H9 (cell line): ENCODE data around the gene KRT74. TPM values are rescaled to one million over a fixed set of nuclear protein-coding genes. Genes with fewer than 3 reads are reported as not detected.

Source experiments
- DNase-seq: peaks from one replicate; pipeline ENCODE4 v3.0.0-alpha.2; 2017
- H2AFZ ChIP-seq: one replicate; pipeline ENCODE4 v1.6.1; 2013; ENCODE audit warnings: mild to moderate bottlenecking, low read length, control low read depth, moderate library complexity
- H2AK5ac ChIP-seq: 2 replicates; pipeline ENCODE4 v1.6.1; 2013; ENCODE audit warnings: low read length, control low read depth, mixed read lengths; ENCODE audit not compliant: insufficient read length
- H2BK120ac ChIP-seq: one replicate; pipeline ENCODE4 v1.6.1; 2013; ENCODE audit warnings: low read depth, mild to moderate bottlenecking, low read length, control low read depth, inconsistent platforms; ENCODE audit not compliant: poor library complexity, severe bottlenecking
- H2BK12ac ChIP-seq: 2 replicates; pipeline ENCODE4 v1.6.1; 2013; ENCODE audit warnings: low read length, control low read depth, mixed read lengths, low read depth; ENCODE audit not compliant: insufficient read length
- H2BK15ac ChIP-seq: 2 replicates; pipeline ENCODE4 v1.6.1; 2013; ENCODE audit warnings: low read depth, low read length, control low read depth
- H2BK20ac ChIP-seq: one replicate; pipeline ENCODE4 v1.6.1; 2013; ENCODE audit warnings: low read depth, mild to moderate bottlenecking, low read length, control low read depth, inconsistent platforms; ENCODE audit not compliant: poor library complexity, severe bottlenecking
- H2BK5ac ChIP-seq: 2 replicates; pipeline ENCODE4 v1.6.1; 2013; ENCODE audit warnings: low read length, control low read depth, mixed read lengths; ENCODE audit not compliant: insufficient read length
- H3K14ac ChIP-seq: 2 replicates; pipeline ENCODE4 v1.6.1; 2013; ENCODE audit warnings: low read length, control low read depth; ENCODE audit not compliant: insufficient read depth
- H3K18ac ChIP-seq: 2 replicates; pipeline ENCODE4 v1.6.1; 2013; ENCODE audit warnings: low read depth, mild to moderate bottlenecking, mixed read lengths, low read length, control low read depth; ENCODE audit not compliant: insufficient read length
- H3K23ac ChIP-seq: 2 replicates; pipeline ENCODE4 v1.6.1; 2013; ENCODE audit warnings: low read length, control low read depth, mixed read lengths, low read depth; ENCODE audit not compliant: insufficient read length
- H3K23me2 ChIP-seq: 2 replicates; pipeline ENCODE4 v1.6.1; 2013; ENCODE audit warnings: low read depth, mild to moderate bottlenecking, mixed read lengths, low read length, control low read depth; ENCODE audit not compliant: insufficient read length, poor library complexity, severe bottlenecking
- H3K27ac ChIP-seq: 2 replicates; pipeline ENCODE4 v1.5.1; 2013; ENCODE audit warnings: low read length, control low read depth, mixed read lengths, low read depth; ENCODE audit not compliant: insufficient read length
- H3K27me3 ChIP-seq: 2 replicates; pipeline ENCODE4 v1.6.1; 2013; ENCODE audit warnings: low read length, control low read depth, inconsistent platforms; ENCODE audit not compliant: insufficient read depth
- H3K4ac ChIP-seq: 2 replicates; pipeline ENCODE4 v1.6.1; 2013; ENCODE audit warnings: low read depth, mild to moderate bottlenecking, control low read depth, inconsistent platforms, low read length, moderate library complexity
- H3K4me1 ChIP-seq: 2 replicates; pipeline ENCODE4 v1.6.1; 2013; ENCODE audit warnings: low read length, control low read depth, inconsistent platforms; ENCODE audit not compliant: insufficient read depth
- H3K4me2 ChIP-seq: 2 replicates; pipeline ENCODE4 v1.6.1; 2013; ENCODE audit warnings: low read length, control low read depth, mixed read lengths; ENCODE audit not compliant: insufficient read length, insufficient read depth
- H3K56ac ChIP-seq: 2 replicates; pipeline ENCODE4 v1.6.1; 2013; ENCODE audit warnings: low read depth, mild to moderate bottlenecking, mixed read lengths, low read length, control low read depth; ENCODE audit not compliant: insufficient read length
- H3K79me1 ChIP-seq: 2 replicates; pipeline ENCODE4 v1.6.1; 2013; ENCODE audit warnings: low read depth, mild to moderate bottlenecking, moderate library complexity, low read length, control low read depth, inconsistent platforms; ENCODE audit not compliant: insufficient read depth, poor library complexity, severe bottlenecking
- H3K79me2 ChIP-seq: 2 replicates; pipeline ENCODE4 v1.6.1; 2013; ENCODE audit warnings: low read length, control low read depth, inconsistent platforms; ENCODE audit not compliant: insufficient read depth
- H3K9ac ChIP-seq: 2 replicates; pipeline ENCODE4 v1.6.1; 2013; ENCODE audit warnings: low read length, control low read depth, mixed read lengths; ENCODE audit not compliant: insufficient read length; ENCODE audit errors: extremely low read depth
- H3K9me3 ChIP-seq: one replicate; pipeline ENCODE4 v1.6.1; 2013; ENCODE audit warnings: low read depth, low read length, inconsistent platforms; ENCODE audit not compliant: control insufficient read depth
- H3T11ph ChIP-seq: one replicate; pipeline ENCODE4 v1.6.1; 2013; ENCODE audit warnings: mild to moderate bottlenecking, low read length, control low read depth, inconsistent platforms
- H4K20me1 ChIP-seq: one replicate; pipeline ENCODE4 v1.6.1; 2013; ENCODE audit not compliant: control insufficient read depth, insufficient read length, insufficient read depth
- H4K5ac ChIP-seq: 2 replicates; pipeline ENCODE4 v1.6.1; 2013; ENCODE audit warnings: low read depth, mild to moderate bottlenecking, mixed read lengths, low read length, control low read depth; ENCODE audit not compliant: insufficient read length
- H4K8ac ChIP-seq: replicated peaks from 2 replicates; pipeline ENCODE4 v1.6.1; 2013; ENCODE audit warnings: low read length, control low read depth, mixed read lengths, low read depth; ENCODE audit not compliant: insufficient read length
- H4K91ac ChIP-seq: 2 replicates; pipeline ENCODE4 v1.6.1; 2013; ENCODE audit warnings: low read depth, mild to moderate bottlenecking, moderate library complexity, mixed read lengths, low read length, control low read depth; ENCODE audit not compliant: insufficient read length
- H3K27ac Mint-ChIP-seq, 3 experiments: 2 replicates in 2 of 3; 3 replicates in 1 of 3; pipeline ENCODE4 v1.8.0; 2020 to 2021; ENCODE audit warnings: mixed read lengths in 3 of 3, mild to moderate bottlenecking in 1 of 3, moderate library complexity in 1 of 3
- H3K27me3 Mint-ChIP-seq: 2 replicates; pipeline ENCODE4 v1.8.0; 2021; ENCODE audit warnings: low read depth, mild to moderate bottlenecking, moderate library complexity, mixed read lengths
- H3K36me3 Mint-ChIP-seq, 3 experiments: 2 replicates in 2 of 3; 3 replicates in 1 of 3; pipeline ENCODE4 v1.8.0; 2020 to 2021; ENCODE audit warnings: low read depth in 3 of 3, mixed read lengths in 3 of 3; ENCODE audit not compliant: insufficient read depth in 1 of 3
- H3K4me1 Mint-ChIP-seq, 2 experiments: 2 replicates each; pipeline ENCODE4 v1.8.0; 2020; ENCODE audit warnings: mixed read lengths in 2 of 2
- H3K4me3 Mint-ChIP-seq, 2 experiments: 2 replicates in 1 of 2; 3 replicates in 1 of 2; pipeline ENCODE4 v1.8.0; 2020 to 2021; ENCODE audit warnings: mild to moderate bottlenecking in 2 of 2, mixed read lengths in 2 of 2, moderate library complexity in 1 of 2
- H3K9me3 Mint-ChIP-seq, 2 experiments: 2 replicates in 1 of 2; 3 replicates in 1 of 2; pipeline ENCODE4 v1.8.0; 2020; ENCODE audit warnings: mild to moderate bottlenecking in 2 of 2, mixed read lengths in 2 of 2, moderate library complexity in 1 of 2
- WGBS: extraction: QIAGEN DNeasy Blood & Tissue Kit; methylation state at CpG from one replicate; pipeline ENCODE4 v1.1.7; 2013; ENCODE audit warnings: missing lambda C conversion rate, low lambda C conversion rate, mixed read lengths; ENCODE audit not compliant: insufficient read length; ENCODE audit errors: extremely low coverage; 5-methylcytosine and 5-hydroxymethylcytosine counted together
- total RNA-seq: library from RNA; stranded (reverse); gene quantifications from 2 replicates; pipeline ENCODE4 v1.2.1, GENCODE V29; 2021
- TF ChIP-seq, protein P1 (sequence below): fragments of 200-600 bp; sonication (generic); conservative IDR thresholded peaks from 3 replicates; pipeline ENCODE4 v1.8.0; 2021; ENCODE audit warnings: antibody characterized with exemption, mild to moderate bottlenecking

KRT74 gene
- total RNA-seq, 1 experiment from 2014 or later, result not detected

DNA sequence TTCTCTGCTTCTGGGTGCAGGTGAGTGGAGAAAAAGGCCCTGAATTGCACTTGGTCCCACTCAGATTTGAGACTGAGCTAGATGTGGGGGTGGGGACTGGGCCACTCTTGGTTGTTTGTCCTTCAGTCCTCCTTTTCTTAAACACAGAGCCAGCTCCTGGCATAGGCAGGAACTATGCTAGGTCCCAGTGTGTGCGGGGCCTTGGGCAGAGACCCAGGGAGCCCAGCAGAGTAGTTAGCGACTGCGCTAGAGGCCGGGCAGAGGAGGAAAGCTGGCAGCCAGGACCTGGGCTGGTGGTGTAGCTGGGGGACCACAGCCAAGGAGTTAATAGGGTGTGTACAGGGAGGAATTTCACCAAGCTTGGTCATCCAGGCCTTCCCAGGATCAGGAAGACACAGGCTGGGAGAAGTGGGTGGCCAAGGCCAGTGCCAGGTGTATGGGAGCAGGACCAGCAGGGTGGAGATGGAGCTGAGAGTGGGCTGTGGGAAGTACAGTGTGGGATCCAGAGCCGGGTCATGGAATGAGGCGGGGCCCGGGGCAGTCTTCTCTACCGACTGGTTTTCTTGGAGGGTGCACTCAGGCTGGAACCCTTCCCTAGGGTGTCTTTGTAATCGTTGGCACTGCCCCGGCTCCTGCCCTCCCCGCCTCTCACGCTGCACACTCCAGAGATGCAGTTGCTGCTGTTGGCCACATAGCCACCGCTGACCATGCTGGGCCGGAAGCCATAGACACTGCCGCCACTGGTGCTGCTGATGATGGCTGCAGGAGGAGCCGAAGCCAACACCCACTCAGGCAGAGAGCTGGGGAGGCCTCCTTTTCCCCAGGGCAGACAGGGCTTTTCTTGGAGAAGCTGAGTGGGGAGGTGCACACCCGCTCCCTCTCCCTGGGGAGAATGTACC, 29.4 kb downstream of the KRT74 start:
- H2BK12ac ChIP-seq, result no peak overlapping the region
- no peak overlapping the region for H4K8ac ChIP-seq
- no peak overlapping the region for H4K91ac ChIP-seq
- no peak overlapping the region for H2BK15ac ChIP-seq
- no peak overlapping the region for H4K5ac ChIP-seq
- no peaks in the 10 kb centered on the region for H3K4me1 ChIP-seq
- H3K9me3 ChIP-seq, result no peaks in the 10 kb centered on the region
- no peak overlapping the region for H3K56ac ChIP-seq
- no CpG with 5 or more reads among the region's 17 CpGs for WGBS
- no peak overlapping the region for H2BK20ac ChIP-seq
- H2AK5ac ChIP-seq, result no peak overlapping the region
- Mint-ChIP-seq H3K27ac (no peak overlapping the region), H3K4me3 (no peak overlapping the region), H3K27me3 (peaks cover 10% of the 10 kb centered on the region), H3K4me1 (no peaks in the 10 kb centered on the region), H3K9me3 (no peaks in the 10 kb centered on the region), H3K36me3 (no peaks in the 10 kb centered on the region)
- H2BK5ac ChIP-seq, result no peak overlapping the region
- no peaks in the 10 kb centered on the region for H4K20me1 ChIP-seq
- H3K27me3 ChIP-seq, result no peaks in the 10 kb centered on the region
- H3K27ac ChIP-seq, result no peak overlapping the region
- peak; percentile 45 for DNase-seq
- H3K79me2 ChIP-seq, result no peaks in the 10 kb centered on the region
- no peak overlapping the region for H3T11ph ChIP-seq
- H3K23me2 ChIP-seq, result no peaks in the 10 kb centered on the region
- H3K23ac ChIP-seq, result no peak overlapping the region
- no peak overlapping the region for H3K4me2 ChIP-seq
- H3K4ac ChIP-seq, result no peak overlapping the region
- no peak overlapping the region for H2AFZ ChIP-seq
- H3K9ac ChIP-seq, result no peak overlapping the region
- TF ChIP-seq, protein P1, sequence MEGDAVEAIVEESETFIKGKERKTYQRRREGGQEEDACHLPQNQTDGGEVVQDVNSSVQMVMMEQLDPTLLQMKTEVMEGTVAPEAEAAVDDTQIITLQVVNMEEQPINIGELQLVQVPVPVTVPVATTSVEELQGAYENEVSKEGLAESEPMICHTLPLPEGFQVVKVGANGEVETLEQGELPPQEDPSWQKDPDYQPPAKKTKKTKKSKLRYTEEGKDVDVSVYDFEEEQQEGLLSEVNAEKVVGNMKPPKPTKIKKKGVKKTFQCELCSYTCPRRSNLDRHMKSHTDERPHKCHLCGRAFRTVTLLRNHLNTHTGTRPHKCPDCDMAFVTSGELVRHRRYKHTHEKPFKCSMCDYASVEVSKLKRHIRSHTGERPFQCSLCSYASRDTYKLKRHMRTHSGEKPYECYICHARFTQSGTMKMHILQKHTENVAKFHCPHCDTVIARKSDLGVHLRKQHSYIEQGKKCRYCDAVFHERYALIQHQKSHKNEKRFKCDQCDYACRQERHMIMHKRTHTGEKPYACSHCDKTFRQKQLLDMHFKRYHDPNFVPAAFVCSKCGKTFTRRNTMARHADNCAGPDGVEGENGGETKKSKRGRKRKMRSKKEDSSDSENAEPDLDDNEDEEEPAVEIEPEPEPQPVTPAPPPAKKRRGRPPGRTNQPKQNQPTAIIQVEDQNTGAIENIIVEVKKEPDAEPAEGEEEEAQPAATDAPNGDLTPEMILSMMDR, result 0 out of 3 replicates have a peak, but pooled peaks have one; percentile 11
- no peak overlapping the region for H3K18ac ChIP-seq
- H3K79me1 ChIP-seq, result no peaks in the 10 kb centered on the region
- H3K14ac ChIP-seq, result no peak overlapping the region; the same call in 1 of the 2 replicates
- no peak overlapping the region for H2BK120ac ChIP-seq
